NCI-H146 (cell line): Measurements from ENCODE around the gene THPO.

Experiments used
- DNase-seq: peaks from one replicate; lab custom pipeline; 2025; lab: John Stamatoyannopoulos, UW

THPO gene

GRCh38 chr3:184384856-184385422 lies 6.9 kb upstream of the THPO start:
- DNase-seq: no peak

- DNase-seq: no peak
Measured at GRCh38 chr3:184384342-184384741, 6.3 kb upstream of the THPO start.

GRCh38 chr3:184383033-184383740 lies 5.2 kb upstream of the THPO start:
- DNase-seq: no peak

- no peak for DNase-seq
Measured at GRCh38 chr3:184382326-184383032, 4.5 kb upstream of the THPO start.

GRCh38 chr3:184381261-184382224 lies 3.5 kb upstream of the THPO start:
- no peak for DNase-seq

- DNase-seq: no peak
Measured at GRCh38 chr3:184380627-184381260, 2.7 kb upstream of the THPO start.

- peak; percentile 65 for DNase-seq
Measured at GRCh38 chr3:184380185-184380626, 2.2 kb upstream of the THPO start.

GRCh38 chr3:184379358-184380184 lies 1.6 kb upstream of the THPO start, which contains the start of gene CHRD:
TSS of gene CHRD (plus strand) at chr3:184380054. CDS start at chr3:184380319, 265 bp downstream.
- DNase-seq: peak; percentile 54

GRCh38 chr3:184378651-184379357 lies 797 bp upstream of the THPO start:
- no peak for DNase-seq

- peak; percentile 80 for DNase-seq
Measured at GRCh38 chr3:184377374-184377773, 633 bp downstream of the THPO start.

- no peak for DNase-seq
Measured at GRCh38 chr3:184375747-184376461, 2.1 kb downstream of the THPO start.

GRCh38 chr3:184373422-184373821 lies 4.6 kb downstream of the THPO start:
- no peak for DNase-seq

- DNase-seq: no peak
Measured at GRCh38 chr3:184372911-184373310, 5.1 kb downstream of the THPO start.

- DNase-seq: peak; percentile 20
Measured at GRCh38 chr3:184372296-184372821, 5.6 kb downstream of the THPO start.

- DNase-seq: peak; percentile 99
Measured at GRCh38 chr3:184371570-184372018, 6.4 kb downstream of the THPO start.

GRCh38 chr3:184368586-184369183 lies 9.3 kb downstream of the THPO start:
- no peak for DNase-seq

- DNase-seq: no peak
Measured at GRCh38 chr3:184368116-184368515, 9.9 kb downstream of the THPO start.

- DNase-seq: no peak
Measured at GRCh38 chr3:184366619-184367289, 11.3 kb downstream of the THPO start.
